GM21367 (cell line): Measurements from ENCODE around the gene MARCHF3.
A peak's percentile ranks its signal among the peaks of the same experiment; 100 is the strongest.

ENCODE experiments used
- ATAC-seq: cut with Tn5 transposase; IDR thresholded peaks from one replicate; pipeline ENCODE4 v1.9.1; 2021; ENCODE audit not compliant: unreplicated experiment

MARCHF3 gene

GRCh38 chr5:126987271-126987899 is 43.0 kb downstream of the MARCHF3 start:
- no peak for ATAC-seq

GRCh38 chr5:126984632-126985031 is 45.7 kb downstream of the MARCHF3 start:
- no peak for ATAC-seq

GRCh38 chr5:126983874-126984266 is 46.5 kb downstream of the MARCHF3 start:
- ATAC-seq = no peak

DNA sequence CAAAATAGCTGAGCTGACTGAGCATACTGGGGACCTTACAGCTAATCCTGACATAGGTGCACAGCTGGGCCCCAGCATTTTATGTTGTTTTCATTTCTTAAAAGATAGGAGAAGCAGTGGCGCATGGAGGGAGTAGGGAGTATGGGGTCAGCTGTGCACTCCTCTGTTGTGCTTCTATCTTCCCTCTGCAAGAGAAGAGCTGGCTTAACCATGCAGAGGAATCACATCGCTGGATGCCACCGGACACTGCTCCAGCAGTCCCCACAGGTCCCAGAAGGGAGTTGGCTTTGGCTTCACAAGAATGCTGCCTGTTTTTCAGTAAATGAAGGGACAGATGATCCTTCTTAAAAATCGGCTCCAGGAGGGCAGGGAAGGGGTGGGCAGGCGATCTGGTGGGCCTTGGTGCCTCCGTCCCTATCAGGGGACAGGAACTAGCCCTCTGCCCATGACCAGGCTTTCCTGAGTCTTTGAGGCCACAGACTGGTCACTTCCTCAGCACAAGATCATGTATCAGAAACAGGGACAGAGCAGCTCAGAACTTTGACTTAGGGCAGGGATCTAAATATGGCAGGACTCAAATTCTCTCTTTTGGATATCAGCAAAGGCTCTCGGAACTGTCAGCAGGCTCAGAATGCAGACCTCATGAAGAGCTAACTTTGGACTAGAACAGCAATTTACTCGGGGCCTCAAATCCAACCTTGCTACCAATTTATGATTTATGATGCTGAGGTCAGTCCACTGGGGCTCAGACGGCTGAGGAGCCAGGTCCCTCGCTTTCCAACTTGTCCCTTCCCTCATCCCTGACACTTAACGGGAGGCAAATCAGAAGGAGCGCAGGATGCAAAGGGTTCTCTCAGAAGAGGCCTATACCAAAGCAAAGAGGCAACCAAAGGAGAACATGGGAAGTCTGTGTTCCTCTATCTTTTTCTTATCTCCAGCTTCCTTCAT is 47.2 kb downstream of the MARCHF3 start:
- no peak for ATAC-seq

DNA sequence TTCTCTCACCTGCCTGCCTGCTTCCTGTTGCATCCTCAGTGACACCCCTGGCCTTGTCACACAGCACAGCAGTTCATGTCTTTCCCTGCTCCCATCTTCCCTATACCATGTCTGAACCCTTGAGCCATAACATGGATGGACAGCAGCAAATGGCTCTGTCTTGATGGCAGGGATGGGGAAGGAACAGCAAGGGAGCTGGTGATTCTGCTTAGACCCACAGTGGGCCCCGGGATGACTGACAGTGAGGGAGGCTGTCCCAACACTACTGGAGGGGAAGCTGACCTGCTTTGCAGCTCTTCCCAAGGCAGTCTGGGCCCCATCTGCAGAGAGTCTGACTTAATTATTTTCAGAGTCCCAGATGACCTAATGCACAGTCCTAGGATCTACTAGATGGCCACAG is 48.2 kb downstream of the MARCHF3 start:
- no peak for ATAC-seq

GRCh38 chr5:126981701-126982100 is 48.7 kb downstream of the MARCHF3 start:
- no peak for ATAC-seq

DNA sequence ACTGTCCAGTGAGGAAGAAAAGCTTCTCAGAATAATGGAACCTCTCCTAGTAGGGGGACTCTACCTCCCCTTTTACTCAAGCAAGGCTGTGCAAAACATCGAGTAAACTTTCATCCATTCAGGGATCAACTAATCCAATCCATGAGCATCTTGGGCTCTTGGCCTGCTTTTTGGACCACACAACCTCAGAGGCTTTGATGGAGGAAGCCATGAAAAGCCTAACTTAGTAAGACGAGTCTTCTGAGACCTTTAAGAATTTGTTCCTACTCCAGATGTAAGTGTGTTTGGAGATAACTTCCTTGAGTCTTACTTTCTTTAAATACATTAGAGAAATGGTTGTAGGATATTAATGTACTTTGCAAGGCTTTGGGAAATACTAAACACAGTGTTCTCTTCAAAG is 49.1 kb downstream of the MARCHF3 start:
- ATAC-seq = no peak

DNA sequence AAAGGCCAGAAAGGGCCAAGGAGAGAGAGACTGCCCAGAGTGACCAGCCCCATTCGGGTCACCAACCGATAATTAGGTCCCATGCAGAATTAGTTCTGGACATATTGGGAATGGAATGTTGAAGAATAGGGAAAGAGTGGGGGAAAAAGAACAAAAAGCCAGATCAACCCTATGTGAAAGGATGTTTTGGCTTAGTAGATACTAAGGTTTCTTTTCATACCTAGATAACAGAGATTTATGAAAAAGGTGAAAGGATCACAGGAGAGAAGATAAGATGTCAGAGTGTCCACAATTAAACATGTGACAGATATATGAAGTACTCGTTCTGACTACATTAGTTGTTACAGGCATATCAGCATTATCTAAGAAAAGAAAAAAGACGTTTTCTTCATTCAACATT is 52.1 kb downstream of the MARCHF3 start:
- ATAC-seq = no peak

DNA sequence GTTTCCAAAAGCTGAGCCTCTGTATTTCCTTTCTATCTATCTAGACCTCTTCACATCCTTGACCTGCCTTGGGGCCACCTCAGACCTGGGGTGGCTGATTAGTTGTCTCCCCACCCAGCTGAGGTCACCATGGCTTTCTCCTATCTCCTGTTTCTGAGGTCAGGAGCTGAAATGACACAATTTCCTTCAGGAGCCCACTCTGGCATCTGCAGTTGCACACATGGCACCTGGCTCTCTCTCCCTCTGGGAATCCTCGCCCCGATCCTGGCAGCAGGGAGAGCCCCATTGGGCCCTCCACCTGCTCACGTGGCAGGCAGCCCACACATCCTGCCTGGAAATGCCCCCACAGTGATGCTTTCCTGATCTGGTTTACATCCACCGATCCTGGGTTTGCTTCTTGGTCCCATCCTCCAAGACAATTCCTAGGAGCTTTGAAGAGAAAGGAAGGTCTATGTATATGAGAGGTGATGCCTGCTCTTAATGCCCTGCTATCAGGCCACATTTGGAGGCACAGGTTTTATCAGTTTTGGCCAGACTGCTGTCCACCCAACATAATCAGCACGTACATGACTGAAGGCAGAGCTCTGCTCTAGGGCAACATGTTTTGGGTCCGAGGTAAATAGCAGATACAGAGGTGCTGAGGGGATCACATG is 53.7 kb downstream of the MARCHF3 start:
- no peak for ATAC-seq

DNA sequence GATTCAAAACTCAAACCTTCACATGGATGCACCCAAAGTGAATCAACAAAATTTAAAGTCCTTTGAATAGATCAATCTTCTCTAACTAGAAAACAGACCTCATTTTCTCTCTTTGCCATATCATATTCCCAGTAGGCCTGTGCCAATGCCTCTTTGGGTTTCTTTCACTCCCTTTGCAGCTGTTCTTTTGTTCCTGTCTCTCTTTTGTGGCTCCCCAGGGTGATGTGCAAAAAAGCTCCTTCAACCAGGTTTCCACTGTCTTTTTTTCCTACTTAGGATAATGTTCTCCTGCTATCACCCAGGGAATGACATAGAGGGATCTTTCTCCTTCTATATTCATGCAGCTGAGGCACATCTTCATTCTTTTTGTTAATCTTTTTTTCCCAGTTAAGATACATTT is 54.6 kb downstream of the MARCHF3 start:
- ATAC-seq = no peak

DNA sequence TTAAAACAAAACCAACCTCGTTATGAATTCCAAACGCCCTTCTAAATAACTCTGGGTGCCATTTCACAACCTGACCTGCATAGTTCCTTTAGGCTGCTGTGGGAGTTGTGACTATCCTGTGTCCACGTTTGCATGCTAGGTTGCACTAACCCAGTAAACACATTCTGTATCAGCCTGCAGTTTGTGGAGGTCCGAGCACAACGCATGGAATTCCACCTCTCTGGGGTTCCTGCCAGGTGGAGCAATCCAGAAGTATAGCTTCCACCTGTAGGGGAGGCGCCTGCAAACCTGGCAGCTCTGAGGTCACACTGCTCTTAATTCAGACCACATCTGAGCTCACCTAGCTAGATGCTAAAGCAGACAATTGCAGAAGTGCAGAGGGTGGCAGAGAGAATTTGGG is 57.2 kb downstream of the MARCHF3 start:
- no peak for ATAC-seq

DNA sequence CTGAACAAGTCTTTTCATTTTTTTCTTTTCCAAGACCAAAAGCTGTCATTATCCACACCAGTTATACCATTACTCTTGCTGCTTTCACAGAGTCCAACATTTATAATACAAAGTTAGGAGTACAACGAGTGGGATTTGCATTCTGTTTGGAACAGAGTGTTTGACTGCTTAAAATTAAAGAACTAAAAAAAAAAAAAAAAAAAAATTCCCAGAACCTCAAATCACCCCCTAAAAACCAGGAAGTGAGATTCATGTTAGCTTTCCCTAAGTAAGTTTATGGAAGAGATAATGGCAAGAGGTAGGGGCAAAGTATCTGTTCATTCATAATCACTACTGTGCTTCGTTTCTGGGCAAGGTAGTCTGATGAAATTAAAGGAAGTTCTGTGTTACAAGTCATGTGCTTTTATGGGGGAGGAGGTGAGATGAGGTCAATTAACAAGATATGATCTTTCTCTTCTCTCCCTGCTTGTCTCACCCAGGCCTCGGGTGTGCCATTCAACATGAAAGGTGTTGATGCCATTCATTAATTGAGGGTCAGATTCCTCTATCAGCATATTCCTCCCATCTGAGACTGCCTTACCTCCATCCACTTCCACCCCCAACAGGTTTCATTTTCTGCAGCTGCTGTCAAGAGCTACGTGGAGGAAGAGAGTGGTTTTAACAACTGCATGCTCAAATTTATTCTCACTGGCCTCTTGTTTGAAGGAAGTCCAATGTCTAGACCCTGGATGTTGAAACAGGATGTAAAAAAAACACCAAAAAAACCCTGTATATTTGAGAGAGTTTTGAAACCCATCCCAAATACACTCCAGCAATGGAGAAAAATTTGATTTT is 58.1 kb downstream of the MARCHF3 start:
- ATAC-seq = peak; percentile 73

GRCh38 chr5:126971455-126972031 is 58.8 kb downstream of the MARCHF3 start:
- no peak for ATAC-seq

DNA sequence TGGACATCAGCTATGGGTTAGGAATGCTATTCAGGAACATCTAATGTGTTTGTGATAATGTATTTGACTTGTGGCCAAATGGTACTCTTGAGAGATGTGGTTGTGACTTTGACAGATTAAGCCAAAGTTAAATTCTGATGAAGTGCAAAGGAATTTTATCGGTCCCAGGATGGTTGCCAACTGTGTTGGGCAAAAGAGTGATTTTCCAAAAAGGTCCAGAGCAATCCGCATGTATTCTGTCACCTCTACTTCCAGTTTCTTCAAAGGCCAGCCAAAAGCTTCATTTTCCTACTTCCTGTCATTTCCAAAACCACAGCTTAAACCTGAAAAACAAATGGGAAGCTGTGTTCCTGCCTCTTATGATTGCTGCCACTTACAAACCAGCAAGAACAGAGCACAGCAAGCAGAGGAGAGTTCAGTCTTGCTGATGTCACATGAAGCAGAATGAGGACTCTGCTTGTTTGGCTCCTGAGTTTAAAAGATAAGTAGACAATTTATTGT is 59.8 kb downstream of the MARCHF3 start:
- no peak for ATAC-seq

GRCh38 chr5:126969548-126969947 is 60.8 kb downstream of the MARCHF3 start:
- ATAC-seq = peak; percentile 31

GRCh38 chr5:126967808-126968466 is 62.4 kb downstream of the MARCHF3 start:
- no peak for ATAC-seq

- no peak for ATAC-seq
Observed at GRCh38 chr5:126965487-126965886, 64.9 kb downstream of the MARCHF3 start.

GRCh38 chr5:126965061-126965475 is 65.3 kb downstream of the MARCHF3 start:
- peak; percentile 49 for ATAC-seq

DNA sequence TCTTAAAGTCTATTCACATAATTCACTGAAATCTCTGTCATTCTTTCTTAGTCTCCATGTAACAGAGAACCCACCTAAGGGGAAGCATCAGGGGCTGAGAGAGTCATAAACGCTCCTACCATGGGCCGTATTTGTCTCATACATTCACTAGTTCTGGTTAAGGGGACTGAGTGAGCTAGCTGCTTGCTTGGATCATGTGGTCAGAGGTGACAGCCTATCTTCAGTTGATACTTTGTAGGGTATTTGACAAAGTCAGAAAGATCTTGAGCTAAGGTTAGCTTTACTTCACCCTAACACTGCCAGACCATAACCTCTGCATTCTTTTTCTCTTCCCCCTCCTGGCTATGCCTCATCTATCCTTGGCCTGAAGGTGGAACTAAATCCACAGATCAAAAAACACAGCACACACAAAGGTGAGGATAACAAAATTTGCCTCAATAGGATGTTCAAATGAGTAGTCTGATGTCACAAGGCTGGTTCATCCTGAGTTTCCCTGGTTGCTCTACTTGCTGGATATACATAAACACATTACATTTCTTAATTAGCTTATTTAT is 66.5 kb downstream of the MARCHF3 start:
- no peak for ATAC-seq

- no peak for ATAC-seq
Observed at GRCh38 chr5:126961702-126962101, 68.7 kb downstream of the MARCHF3 start.
